Fibroblast of lung (primary cell): ENCODE data around the gene CLASP1. TPM values are rescaled to one million over a fixed set of nuclear protein-coding genes. Genes with fewer than 3 reads are reported as not detected.

Experiments used
- DNase-seq, 2 donors: peaks; one replicate each; pipeline versions ENCODE4 v3.0.0 to v3.0.0-alpha.2; 2010; ENCODE audit warnings: low read depth in 2 of 2
- H2AFZ ChIP-seq: 2 replicates; pipeline ENCODE4 v1.5.1; 2012; ENCODE audit warnings: low read length, control low read depth, inconsistent platforms
- H3K27ac ChIP-seq: 2 replicates; pipeline ENCODE4 v1.5.1; 2011; ENCODE audit warnings: low read length, control low read depth; ENCODE audit not compliant: insufficient read depth
- H3K27me3 ChIP-seq: 2 replicates; pipeline ENCODE4 v1.5.1; 2011; ENCODE audit warnings: mild to moderate bottlenecking, low read length; ENCODE audit not compliant: control insufficient read depth, insufficient read depth
- H3K36me3 ChIP-seq: 2 replicates; pipeline ENCODE4 v1.5.1; 2011; ENCODE audit warnings: low read length; ENCODE audit not compliant: control insufficient read depth, insufficient read depth
- H3K4me1 ChIP-seq: 2 replicates; pipeline ENCODE4 v1.5.1; 2011; ENCODE audit warnings: low read length; ENCODE audit not compliant: control insufficient read depth, insufficient read depth; ENCODE audit errors: extremely low read depth
- H3K4me2 ChIP-seq: 2 replicates; pipeline ENCODE4 v1.5.1; 2011; ENCODE audit warnings: low read length, control low read depth; ENCODE audit not compliant: insufficient read depth; ENCODE audit errors: extremely low read depth
- H3K4me3 ChIP-seq, 4 experiments: fragments of 200-600 bp in 1 of 4; sonication (generic) in 1 of 4; replicated peaks in 1 of 4; 2 replicates each; pipeline ENCODE4 v1.5.1; 2011 to 2016; ENCODE audit warnings: low read length in 4 of 4, low read depth in 3 of 4, mild to moderate bottlenecking in 3 of 4, control low read depth in 2 of 4, inconsistent platforms in 1 of 4, mixed read lengths in 1 of 4; ENCODE audit not compliant: insufficient read depth in 1 of 4; ENCODE audit errors: control extremely low read depth in 1 of 4
- H3K79me2 ChIP-seq: 2 replicates; pipeline ENCODE4 v1.5.1; 2012; ENCODE audit warnings: mild to moderate bottlenecking, low read length, inconsistent platforms; ENCODE audit not compliant: control insufficient read depth, insufficient read depth
- H3K9ac ChIP-seq: 2 replicates; pipeline ENCODE4 v1.5.1; 2011; ENCODE audit warnings: mild to moderate bottlenecking, low read length, control low read depth; ENCODE audit not compliant: insufficient read depth
- H3K9me3 ChIP-seq: 2 replicates; pipeline ENCODE4 v1.5.1; 2012; ENCODE audit warnings: low read depth, low read length; ENCODE audit not compliant: control insufficient read depth, insufficient read depth
- H4K20me1 ChIP-seq: 2 replicates; pipeline ENCODE4 v1.5.1; 2011; ENCODE audit warnings: low read length; ENCODE audit not compliant: control insufficient read depth, insufficient read depth; ENCODE audit errors: extremely low read depth
- CTCF ChIP-seq, 2 donors: IDR thresholded peaks in 1 of 2; conservative IDR thresholded peaks in 1 of 2; 1 replicate in 1 of 2; 2 replicates in 1 of 2; pipeline ENCODE4 v1.5.1; 2011 to 2012; ENCODE audit warnings: low read length in 2 of 2, control low read depth in 1 of 2, inconsistent platforms in 1 of 2, low read depth in 1 of 2, mild to moderate bottlenecking in 1 of 2
- EZH2 ChIP-seq: IDR thresholded peaks from 2 replicates; pipeline ENCODE4 v1.5.1; 2012; ENCODE audit warnings: low read length, control low read depth, mild to moderate bottlenecking; ENCODE audit errors: missing control alignments
- polyA plus RNA-seq, 2 donors: library from polyadenylated mRNA; depleted of rRNA in 1 of 2; stranded (reverse) in 1 of 2; unstranded in 1 of 2; fragments of >200 nt; gene quantifications; 2 replicates each; pipeline ENCODE4 v1.2.1, GENCODE V29; 2011 to 2012; ENCODE audit warnings: missing spikeins in 1 of 2
- total RNA-seq: library from RNA; depleted of rRNA; stranded (reverse); fragments of >200 nt; gene quantifications from 2 replicates; pipeline ENCODE4 v1.2.1, GENCODE V29; 2014

The CLASP1 gene
- total and polyA plus RNA-seq, 2 donors (not counting 1 experiment from before 2014, with no cell fraction given) = 6.0 to 48.4 TPM

- no peaks in the 10 kb centered on the region for H3K27me3 ChIP-seq
- H2AFZ ChIP-seq = no peak overlapping the region
- H3K9ac ChIP-seq = no peak overlapping the region
- no peak for TF ChIP-seq EZH2
- no peak for TF ChIP-seq CTCF (conservative IDR thresholded peaks at IDR 0.05 in 1 of 2, IDR thresholded peaks at IDR 0.05 in 1 of 2; ENCODE audit: low read depth in 1 of 2, low read length in 2 of 2)
- H3K4me1 ChIP-seq = peaks cover 2% of the 10 kb centered on the region
- H3K9me3 ChIP-seq = no peaks in the 10 kb centered on the region
- no peak overlapping the region for H3K27ac ChIP-seq
- H3K4me2 ChIP-seq = no peak overlapping the region
- H3K36me3 ChIP-seq = no peaks in the 10 kb centered on the region
- peaks cover 2% of the 10 kb centered on the region for H3K79me2 ChIP-seq
- DNase-seq = no peak
- no peak overlapping the region for H3K4me3 ChIP-seq
- peaks cover 2% of the 10 kb centered on the region for H4K20me1 ChIP-seq
These were observed 71.9 kb downstream of the CLASP1 start for GRCh38 chr2:121577381-121577780.

GRCh38 chr2:121576263-121576662 is 73.0 kb downstream of the CLASP1 start:
- Histone ChIP-seq H2AFZ (no peak overlapping the region), H3K9ac (no peak overlapping the region), H3K79me2 (peaks cover 2% of the 10 kb centered on the region), H3K9me3 (no peaks in the 10 kb centered on the region), H3K36me3 (no peaks in the 10 kb centered on the region), H3K27ac (no peak overlapping the region), H3K4me2 (no peak overlapping the region), H3K27me3 (no peaks in the 10 kb centered on the region), H3K4me3 (no peak overlapping the region), H3K4me1 (peaks cover 2% of the 10 kb centered on the region), H4K20me1 (peaks cover 2% of the 10 kb centered on the region)
- no peak for DNase-seq
- TF ChIP-seq EZH2 (no peak), CTCF (conservative IDR thresholded peaks at IDR 0.05 in 1 of 2, IDR thresholded peaks at IDR 0.05 in 1 of 2; ENCODE audit: low read depth in 1 of 2, low read length in 2 of 2) (no peak)

GRCh38 chr2:121575800-121576199 is 73.5 kb downstream of the CLASP1 start:
- Histone ChIP-seq H3K4me3 (no peak overlapping the region), H3K9me3 (no peaks in the 10 kb centered on the region), H2AFZ (no peak overlapping the region), H3K27me3 (no peaks in the 10 kb centered on the region), H3K79me2 (peaks cover 2% of the 10 kb centered on the region), H3K36me3 (no peaks in the 10 kb centered on the region), H3K4me1 (peaks cover 2% of the 10 kb centered on the region), H3K9ac (no peak overlapping the region), H4K20me1 (peaks cover 2% of the 10 kb centered on the region), H3K27ac (no peak overlapping the region), H3K4me2 (no peak overlapping the region)
- no peak for DNase-seq
- TF ChIP-seq EZH2 (no peak), CTCF (conservative IDR thresholded peaks at IDR 0.05 in 1 of 2, IDR thresholded peaks at IDR 0.05 in 1 of 2; ENCODE audit: low read depth in 1 of 2, low read length in 2 of 2) (no peak)
